ENCODE measurements around the gene ICAM5. TPM values are rescaled to one million over a fixed set of nuclear protein-coding genes. Genes with fewer than 3 reads are reported as not detected.

The ICAM5 gene
- total RNA-seq, 1 experiment from 2014 or later, result 19.5 TPM

- in situ Hi-C loops (cut with HindIII; ENCODE audit: low pct_unique_long_range_greater_than_20kb, low sequenced_read_pairs), result no loop called here
- Histone ChIP-seq H3K27me3 (ENCODE audit: control insufficient read depth, insufficient read depth, low read length) (no peaks in the 10 kb centered on the region), H3K4me3 (ENCODE audit: low read depth in 2 of 2, low read length in 2 of 2) (no peak overlapping the region), H3K36me3 (ENCODE audit: control insufficient read depth, insufficient read depth, low read length) (no peaks in the 10 kb centered on the region), H3K9me3 (ENCODE audit: control insufficient read depth, insufficient read depth, low read depth, low read length) (no peaks in the 10 kb centered on the region), H3K27ac (ENCODE audit: low read length) (no peak overlapping the region), H3K4me1 (ENCODE audit: control insufficient read depth, insufficient read depth, low read length) (peaks cover 6% of the 10 kb centered on the region; the same call in 1 of the 2 replicates)
- BruUV-seq (replicated peaks), result no TSS peak
- intact Hi-C loops (cut with micrococcal nuclease; ENCODE audit: unreplicated experiment), result no loop called here
- ATAC-seq, result no peak
- TF ChIP-seq POLR2AphosphoS5 (IDR thresholded peaks at IDR 0.05; ENCODE audit: low read depth, low read length), result no peak
- TF ChIP-seq SIN3A (IDR thresholded peaks at IDR 0.05; ENCODE audit: borderline replicate concordance, insufficient read depth, low read depth, low read length), result no peak
- TF ChIP-seq TCF7L2 (IDR thresholded peaks at IDR 0.05; ENCODE audit: low read depth, low read length), result no peak
- no peak for TF ChIP-seq CTCF (IDR thresholded peaks at IDR 0.05)
- no peak for TF ChIP-seq REST (IDR thresholded peaks at IDR 0.05; ENCODE audit: insufficient read depth in 1 of 2, low read depth in 2 of 2, low read length in 1 of 2)
- DNase-seq (ENCODE audit: low read depth, low spot score), result no peak
- POLR2A ChIA-PET, result no interaction called here
- CTCF ChIA-PET, result no interaction called here
Observed at GRCh38 chr19:10262771-10263170, 27.0 kb upstream of the ICAM5 start.

GRCh38 chr19:10266706-10267105 is 23.0 kb upstream of the ICAM5 start:
- no peak for DNase-seq (ENCODE audit: low read depth, low spot score)
- H3K9me3 ChIP-seq (ENCODE audit: control insufficient read depth, insufficient read depth, low read depth, low read length), result no peaks in the 10 kb centered on the region
- no peak overlapping the region for H3K27ac ChIP-seq (ENCODE audit: low read length)
- ChIA-PET POLR2A (no interaction called here), CTCF (no interaction called here)
- peaks cover 4% of the 10 kb centered on the region for H3K4me1 ChIP-seq (ENCODE audit: control insufficient read depth, insufficient read depth, low read length)
- intact Hi-C loops (cut with micrococcal nuclease; ENCODE audit: unreplicated experiment) (no loop called here), in situ Hi-C loops (cut with HindIII; ENCODE audit: low pct_unique_long_range_greater_than_20kb, low sequenced_read_pairs) (no loop called here)
- BruUV-seq (replicated peaks), result no TSS peak
- no peaks in the 10 kb centered on the region for H3K27me3 ChIP-seq (ENCODE audit: control insufficient read depth, insufficient read depth, low read length)
- ATAC-seq, result no peak
- H3K36me3 ChIP-seq (ENCODE audit: control insufficient read depth, insufficient read depth, low read length), result no peaks in the 10 kb centered on the region
- H3K4me3 ChIP-seq (ENCODE audit: low read depth in 2 of 2, low read length in 2 of 2), result no peak overlapping the region
- TF ChIP-seq SIN3A (IDR thresholded peaks at IDR 0.05; ENCODE audit: borderline replicate concordance, insufficient read depth, low read depth, low read length) (no peak), REST (IDR thresholded peaks at IDR 0.05; ENCODE audit: insufficient read depth in 1 of 2, low read depth in 2 of 2, low read length in 1 of 2) (no peak), TCF7L2 (IDR thresholded peaks at IDR 0.05; ENCODE audit: low read depth, low read length) (no peak), CTCF (IDR thresholded peaks at IDR 0.05) (no peak), POLR2AphosphoS5 (IDR thresholded peaks at IDR 0.05; ENCODE audit: low read depth, low read length) (no peak)

All from Panc1 (cell line).